GM19238 (cell line): ENCODE results near the gene S100A5.

Experiments
- DNase-seq: peaks from one replicate; pipeline ENCODE4 v3.0.0; 2011; ENCODE audit warnings: low spot score; ENCODE audit not compliant: insufficient read length

S100A5 gene

GRCh38 chr1:153547560-153548551, 7.1 kb upstream of the S100A5 start:
- no peak for DNase-seq

- no peak for DNase-seq
These were observed 6.2 kb upstream of the S100A5 start for GRCh38 chr1:153546796-153547559.

- no peak for DNase-seq
These were observed 5.6 kb upstream of the S100A5 start for GRCh38 chr1:153546371-153546770.

- DNase-seq = no peak
These were observed 4.6 kb upstream of the S100A5 start, which contains the start of gene S100A4 for GRCh38 chr1:153545067-153546055. Gene S100A4 (minus strand): TSS chr1:153545806. CDS start chr1:153544794, 1,012 bp downstream.

GRCh38 chr1:153544453-153545066, 3.8 kb upstream of the S100A5 start:
- DNase-seq = no peak

- DNase-seq = no peak
These were observed 3.0 kb upstream of the S100A5 start for GRCh38 chr1:153543736-153544135.

GRCh38 chr1:153542956-153543711, 2.4 kb upstream of the S100A5 start:
- DNase-seq = no peak

- no peak for DNase-seq
These were observed 1.2 kb upstream of the S100A5 start for GRCh38 chr1:153541641-153542590.

GRCh38 chr1:153539395-153540093, 1.2 kb downstream of the S100A5 start:
- DNase-seq = no peak

GRCh38 chr1:153538315-153538821, 2.4 kb downstream of the S100A5 start:
- DNase-seq = no peak

- DNase-seq = no peak
These were observed 3.4 kb downstream of the S100A5 start for GRCh38 chr1:153537376-153537730.

- DNase-seq = no peak
These were observed 3.9 kb downstream of the S100A5 start for GRCh38 chr1:153536671-153537375.

- DNase-seq = no peak
These were observed 4.6 kb downstream of the S100A5 start for GRCh38 chr1:153536012-153536670.

GRCh38 chr1:153535242-153536011, 5.3 kb downstream of the S100A5 start, which contains the start of gene S100A6:
Gene S100A6 (minus strand): TSS chr1:153535991. CDS start chr1:153535339, 652 bp downstream.
- no peak for DNase-seq

GRCh38 chr1:153534925-153535241, 5.9 kb downstream of the S100A5 start:
- DNase-seq = no peak
